ENCODE results near the gene HDAC9. TPM values are rescaled to one million over a fixed set of nuclear protein-coding genes. Genes with fewer than 3 reads are reported as not detected.

HDAC9 gene
- total and polyA plus RNA-seq, 4 donors = 2.2 to 41.0 (median 4.1) TPM

DNA sequence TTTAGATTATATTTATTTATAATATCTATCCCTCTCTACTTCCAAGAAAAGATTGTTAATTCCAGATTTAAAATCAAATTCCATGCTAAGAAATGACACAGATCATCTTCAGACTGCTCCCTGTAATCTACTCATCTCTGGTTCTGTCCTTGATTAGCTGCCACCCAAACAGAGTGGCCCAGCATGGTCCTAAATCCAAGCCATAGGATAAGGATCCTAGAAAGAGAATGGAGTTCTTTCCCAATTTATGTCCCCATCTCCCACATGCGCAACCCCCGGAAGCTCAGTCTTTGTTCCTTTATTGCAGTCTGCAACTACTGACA lies 23.4 kb upstream of the HDAC9 start:
- no peak for TF ChIP-seq CTCF (IDR thresholded peaks at IDR 0.05; ENCODE audit: control extremely low read depth, extremely low read depth)
- H3K9ac ChIP-seq (ENCODE audit: insufficient read depth in 1 of 2, low read length in 2 of 2) = no peak overlapping the region
- no peaks in the 10 kb centered on the region for H3K36me3 ChIP-seq (ENCODE audit: control insufficient read depth in 4 of 4, insufficient read depth in 4 of 4, low read length in 4 of 4)
- ATAC-seq (ENCODE audit: insufficient read depth, low FRiP score) (no peak), DNase-seq (no peak)
- no peaks in the 10 kb centered on the region for H3K9me3 ChIP-seq (ENCODE audit: control insufficient read depth in 4 of 4, insufficient read depth in 3 of 4, low read length in 3 of 4)
- no peaks in the 10 kb centered on the region for H3K27me3 ChIP-seq (ENCODE audit: control insufficient read depth in 3 of 3, insufficient read depth in 3 of 3, low read length in 2 of 3)
- H3K4me3 ChIP-seq = no peak overlapping the region
- 96 to 97% methylated on average over 2 of the region's 2 CpGs for WGBS, 2 donors
- H3K4me1 ChIP-seq (ENCODE audit: control insufficient read depth in 5 of 5, insufficient read depth in 5 of 5, low read length in 5 of 5) = peaks cover 0 to 4% (median 0%) of the 10 kb centered on the region in 5 donors
- H3K27ac ChIP-seq (ENCODE audit: low read depth in 1 of 2, low read length in 1 of 2) = no peak overlapping the region

GRCh38 chr7:18473119-18473518 lies 22.4 kb upstream of the HDAC9 start:
- no peak for DNase-seq
- H3K4me1 ChIP-seq (ENCODE audit: control insufficient read depth in 5 of 5, insufficient read depth in 5 of 5, low read length in 5 of 5) = peaks cover 0 to 4% (median 0%) of the 10 kb centered on the region in 5 donors
- WGBS, 2 donors = 96 to 98% methylated on average over 2 of the region's 2 CpGs
- H3K4me3 ChIP-seq = no peak overlapping the region
- no peak overlapping the region for H3K9ac ChIP-seq (ENCODE audit: insufficient read depth in 1 of 2, low read length in 2 of 2)
- H3K27ac ChIP-seq (ENCODE audit: low read depth in 1 of 2, low read length in 1 of 2) = no peak overlapping the region
- H3K36me3 ChIP-seq (ENCODE audit: control insufficient read depth in 4 of 4, insufficient read depth in 4 of 4, low read length in 4 of 4) = no peaks in the 10 kb centered on the region
- no peak for TF ChIP-seq CTCF (IDR thresholded peaks at IDR 0.05; ENCODE audit: control extremely low read depth, extremely low read depth)
- no peaks in the 10 kb centered on the region for H3K27me3 ChIP-seq (ENCODE audit: control insufficient read depth in 3 of 3, insufficient read depth in 3 of 3, low read length in 2 of 3)
- no peak for ATAC-seq (ENCODE audit: insufficient read depth, low FRiP score)
- no peaks in the 10 kb centered on the region for H3K9me3 ChIP-seq (ENCODE audit: control insufficient read depth in 4 of 4, insufficient read depth in 3 of 4, low read length in 3 of 4)

DNA sequence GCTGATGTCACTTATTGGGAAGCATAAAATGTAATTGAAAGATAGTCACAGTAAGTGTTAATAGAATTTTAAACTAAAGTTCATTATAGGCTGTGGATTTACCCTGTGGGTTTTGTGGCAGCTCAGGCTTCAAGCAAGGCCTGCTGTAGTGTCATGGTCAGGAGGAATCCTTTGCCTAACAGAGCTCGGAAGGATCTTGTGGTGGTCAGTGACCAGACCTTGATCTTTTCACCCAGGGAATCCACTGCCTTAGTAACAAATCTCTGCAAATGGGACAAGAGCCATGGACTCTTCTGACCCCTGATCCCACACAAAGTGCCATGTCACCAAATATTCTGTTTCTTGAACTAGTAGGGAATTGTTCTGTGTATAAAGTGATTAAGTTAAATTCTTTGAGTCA lies 20.6 kb upstream of the HDAC9 start:
- ATAC-seq (ENCODE audit: insufficient read depth, low FRiP score) (no peak), DNase-seq (no peak)
- 90 to 91% methylated on average over 1 of the region's 1 CpG for WGBS, 2 donors
- Histone ChIP-seq H3K4me1 (ENCODE audit: control insufficient read depth in 5 of 5, insufficient read depth in 5 of 5, low read length in 5 of 5) (peaks cover 0 to 4% (median 0%) of the 10 kb centered on the region in 5 donors), H3K27me3 (ENCODE audit: control insufficient read depth in 3 of 3, insufficient read depth in 3 of 3, low read length in 2 of 3) (no peaks in the 10 kb centered on the region), H3K27ac (ENCODE audit: low read depth in 1 of 2, low read length in 1 of 2) (no peak overlapping the region), H3K36me3 (ENCODE audit: control insufficient read depth in 4 of 4, insufficient read depth in 4 of 4, low read length in 4 of 4) (no peaks in the 10 kb centered on the region), H3K9me3 (ENCODE audit: control insufficient read depth in 4 of 4, insufficient read depth in 3 of 4, low read length in 3 of 4) (no peaks in the 10 kb centered on the region), H3K9ac (ENCODE audit: insufficient read depth in 1 of 2, low read length in 2 of 2) (no peak overlapping the region), H3K4me3 (no peak overlapping the region)
- TF ChIP-seq CTCF (IDR thresholded peaks at IDR 0.05; ENCODE audit: control extremely low read depth, extremely low read depth) = no peak

DNA sequence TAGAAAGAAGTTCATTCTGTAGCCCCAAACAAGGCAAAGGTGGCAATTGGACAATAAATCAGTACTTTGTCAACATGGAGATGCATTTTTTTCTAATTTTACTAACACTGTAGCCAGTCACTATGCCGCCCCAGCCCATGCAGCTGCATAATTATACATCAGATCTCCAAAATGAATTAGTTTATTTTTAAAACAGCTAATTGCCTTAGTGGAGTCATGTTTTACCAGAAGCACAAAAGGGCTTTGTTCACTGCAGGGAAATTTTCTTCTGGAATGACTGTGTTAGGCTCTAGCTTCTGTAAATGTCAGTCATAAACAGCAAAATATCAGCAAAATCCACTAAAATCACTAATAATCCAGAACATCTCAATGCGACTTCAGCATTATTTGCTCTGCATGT lies 20.1 kb upstream of the HDAC9 start:
- no peak for DNase-seq
- 93 to 94% methylated on average over 2 of the region's 2 CpGs for WGBS, 2 donors
- no peaks in the 10 kb centered on the region for H3K9me3 ChIP-seq (ENCODE audit: control insufficient read depth in 4 of 4, insufficient read depth in 3 of 4, low read length in 3 of 4)
- H3K27me3 ChIP-seq (ENCODE audit: control insufficient read depth in 3 of 3, insufficient read depth in 3 of 3, low read length in 2 of 3) = no peaks in the 10 kb centered on the region
- ATAC-seq (ENCODE audit: insufficient read depth, low FRiP score) = no peak
- no peak overlapping the region for H3K4me3 ChIP-seq
- no peak for TF ChIP-seq CTCF (IDR thresholded peaks at IDR 0.05; ENCODE audit: control extremely low read depth, extremely low read depth)
- H3K27ac ChIP-seq (ENCODE audit: low read depth in 1 of 2, low read length in 1 of 2) = no peak overlapping the region
- no peak overlapping the region for H3K9ac ChIP-seq (ENCODE audit: insufficient read depth in 1 of 2, low read length in 2 of 2)
- H3K36me3 ChIP-seq (ENCODE audit: control insufficient read depth in 4 of 4, insufficient read depth in 4 of 4, low read length in 4 of 4) = no peaks in the 10 kb centered on the region
- peaks cover 0 to 7% (median 0%) of the 10 kb centered on the region in 5 donors for H3K4me1 ChIP-seq (ENCODE audit: control insufficient read depth in 5 of 5, insufficient read depth in 5 of 5, low read length in 5 of 5)
